Smooth muscle cell (in vitro differentiated cells): ENCODE results near the gene UBE2D2. TPM values are rescaled to one million over a fixed set of nuclear protein-coding genes. Genes with fewer than 3 reads are reported as not detected.
A peak's percentile ranks its signal among the peaks of the same experiment; 100 is the strongest.

Source experiments
- DNase-seq: peaks from one replicate; lab custom pipeline; 2025; ENCODE audit not compliant: unreplicated experiment; lab: John Stamatoyannopoulos, UW
- H2AFZ ChIP-seq: fragments of 200-600 bp; sonication (generic); 2 replicates; pipeline ENCODE4 v1.6.0; 2016; ENCODE audit warnings: antibody characterized with exemption, low read depth, mild to moderate bottlenecking
- H3F3A ChIP-seq: fragments of 200-600 bp; sonication (generic); 2 replicates; pipeline ENCODE4 v1.6.0; 2017; ENCODE audit warnings: antibody characterized with exemption, low read depth
- H3K27ac ChIP-seq: fragments of 200-600 bp; sonication (generic); 2 replicates; pipeline ENCODE4 v1.5.1; 2016; ENCODE audit warnings: low read depth, mild to moderate bottlenecking
- H3K27me3 ChIP-seq: fragments of 200-600 bp; sonication (generic); 2 replicates; pipeline ENCODE4 v1.6.1; 2016; ENCODE audit warnings: low read depth, mild to moderate bottlenecking
- H3K36me3 ChIP-seq: fragments of 200-600 bp; sonication (generic); 2 replicates; pipeline ENCODE4 v1.5.1; 2016; ENCODE audit warnings: low read depth
- H3K4me1 ChIP-seq: fragments of 200-600 bp; sonication (generic); 2 replicates; pipeline ENCODE4 v1.5.1; 2016; ENCODE audit warnings: low read depth
- H3K4me2 ChIP-seq: fragments of 200-600 bp; sonication (generic); 2 replicates; pipeline ENCODE4 v1.6.0; 2016; ENCODE audit warnings: mild to moderate bottlenecking
- H3K4me3 ChIP-seq: fragments of 200-600 bp; sonication (generic); 2 replicates; pipeline ENCODE4 v1.5.1; 2016; ENCODE audit warnings: mild to moderate bottlenecking
- H3K79me2 ChIP-seq: fragments of 200-600 bp; sonication (generic); 2 replicates; pipeline ENCODE4 v1.6.0; 2016; ENCODE audit warnings: low read depth, mild to moderate bottlenecking
- H3K9ac ChIP-seq: fragments of 200-600 bp; sonication (generic); 2 replicates; pipeline ENCODE4 v1.6.0; 2016; ENCODE audit warnings: low read depth
- H3K9me3 ChIP-seq: fragments of 200-600 bp; sonication (generic); replicated peaks from 2 replicates; pipeline ENCODE4 v1.5.1; 2016; ENCODE audit warnings: low read depth
- H4K20me1 ChIP-seq: fragments of 200-600 bp; sonication (generic); 2 replicates; pipeline ENCODE4 v1.6.0; 2016; ENCODE audit warnings: low read depth
- CTCF ChIP-seq: fragments of 200-600 bp; sonication (generic); IDR thresholded peaks from 2 replicates; pipeline ENCODE4 v1.5.1; 2017; ENCODE audit warnings: borderline replicate concordance, mild to moderate bottlenecking, antibody characterized with exemption; ENCODE audit not compliant: insufficient read depth, poor library complexity, severe bottlenecking
- WGBS: methylation state at CpG from one replicate; pipeline ENCODE4 v1.1.7; 2016; ENCODE audit warnings: low lambda C conversion rate; 5-methylcytosine and 5-hydroxymethylcytosine counted together
- polyA plus RNA-seq: library from polyadenylated mRNA; unstranded; fragments of >200 nt; fragmentation: Nextera tagmentation; extraction: Ambion mirVana; gene quantifications from 2 replicates; pipeline ENCODE4 v1.2.1, GENCODE V29; 2016
- total RNA-seq: library from RNA; depleted of rRNA; stranded (reverse); fragments of >200 nt; gene quantifications from 2 replicates; pipeline ENCODE4 v1.2.3, GENCODE V29; 2014

UBE2D2 gene
- total and polyA plus RNA-seq, 2 experiments from 2014 or later: 69.3 to 174 TPM

DNA sequence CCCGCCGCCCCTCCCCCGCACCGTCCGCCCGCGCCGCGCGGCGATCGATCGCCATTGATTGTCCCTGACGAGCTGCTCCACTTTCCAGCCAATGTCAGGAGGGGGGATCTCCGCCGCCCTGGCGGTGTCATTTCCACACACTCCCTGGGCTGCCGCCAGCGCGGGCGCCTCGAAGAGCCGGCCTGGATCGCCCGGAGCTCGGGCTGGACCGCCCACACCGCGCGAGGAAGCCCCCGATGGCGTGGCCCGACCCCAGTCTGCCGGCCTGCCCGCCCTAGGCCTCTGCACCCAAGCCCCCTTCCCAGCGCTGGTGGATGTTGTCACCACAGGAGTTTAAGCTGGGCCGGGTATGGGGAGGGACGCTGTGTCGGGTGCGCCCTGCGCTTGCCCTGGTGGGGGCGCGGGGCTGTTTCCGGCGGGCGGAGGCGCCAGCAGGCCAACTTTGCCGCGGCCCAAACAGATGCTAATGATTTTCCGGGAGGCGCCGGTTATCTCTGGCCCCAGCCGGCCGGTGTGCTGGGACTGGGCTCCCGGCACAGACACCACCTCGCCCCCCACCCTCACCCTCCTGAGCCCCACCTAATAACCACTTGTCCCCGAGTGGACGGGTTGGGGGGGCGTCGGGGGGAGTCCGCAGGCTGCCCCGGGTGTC, 76.4 kb downstream of the UBE2D2 start:
- no peaks in the 10 kb centered on the region for H4K20me1 ChIP-seq
- H3K27ac ChIP-seq: peak overlapping the region; percentile 98
- 1% methylated on average over 36 of the region's 62 CpGs for WGBS
- H3K36me3 ChIP-seq: no peaks in the 10 kb centered on the region
- TF ChIP-seq CTCF: peak; percentile 17
- peaks cover 4% of the 10 kb centered on the region for H3F3A ChIP-seq
- H3K4me1 ChIP-seq: peaks cover 23% of the 10 kb centered on the region
- H3K9me3 ChIP-seq: no peaks in the 10 kb centered on the region
- DNase-seq: peak; percentile 96
- H3K79me2 ChIP-seq: no peaks in the 10 kb centered on the region
- no peaks in the 10 kb centered on the region for H3K27me3 ChIP-seq
- peak overlapping the region; percentile 49 for H3K4me3 ChIP-seq
- peak overlapping the region; percentile 97 for H3K9ac ChIP-seq
- no peak overlapping the region for H2AFZ ChIP-seq
- peak overlapping the region; percentile 86 for H3K4me2 ChIP-seq

DNA sequence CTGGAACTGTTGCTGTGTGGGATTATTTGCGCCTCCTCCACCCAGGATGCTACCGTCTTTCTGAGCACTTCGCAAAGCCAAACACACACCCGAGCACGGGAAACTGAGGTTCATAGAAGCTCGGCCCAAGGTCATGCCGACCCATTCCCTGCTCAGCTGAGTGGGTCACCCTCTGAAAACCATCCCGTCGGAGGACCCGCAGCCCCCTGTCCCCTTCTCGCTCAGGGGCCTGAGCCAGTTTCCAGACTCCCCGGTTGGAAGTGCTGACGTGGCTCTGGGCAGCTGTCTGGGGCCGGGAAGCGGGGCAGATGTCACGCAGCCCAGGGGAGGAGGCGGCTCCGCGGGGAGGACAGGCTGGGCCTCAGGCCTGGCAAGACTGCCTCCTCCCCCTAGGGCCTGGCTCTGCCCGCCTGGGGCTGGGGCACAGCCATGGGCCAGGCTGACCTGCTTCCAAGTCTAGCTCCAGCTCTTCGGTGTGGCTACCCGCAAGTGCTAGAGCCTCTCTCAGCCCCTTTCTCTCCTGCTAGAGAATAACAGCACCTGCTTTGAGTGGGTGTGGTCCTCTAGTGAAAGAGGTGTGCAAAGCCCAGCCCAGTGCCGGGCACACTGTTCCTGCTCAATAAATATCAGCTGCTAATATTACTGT, 77.1 kb downstream of the UBE2D2 start:
- peak; percentile 80 for DNase-seq
- Histone ChIP-seq H3K4me3 (peak overlapping the region; percentile 49), H3K27me3 (no peaks in the 10 kb centered on the region), H3K4me2 (peak overlapping the region; percentile 86), H3F3A (peaks cover 4% of the 10 kb centered on the region), H3K9me3 (no peaks in the 10 kb centered on the region), H3K36me3 (no peaks in the 10 kb centered on the region), H3K79me2 (no peaks in the 10 kb centered on the region), H3K9ac (peak overlapping the region; percentile 97), H3K27ac (peak overlapping the region; percentile 98), H3K4me1 (peaks cover 30% of the 10 kb centered on the region), H4K20me1 (no peaks in the 10 kb centered on the region), H2AFZ (no peak overlapping the region)
- no peak for TF ChIP-seq CTCF
- WGBS: 10% methylated on average over 18 of the region's 23 CpGs

GRCh38 chr5:139638736-139639618, 77.8 kb downstream of the UBE2D2 start:
- Histone ChIP-seq H3K9ac (peak overlapping the region; percentile 97), H3K9me3 (no peaks in the 10 kb centered on the region), H3K36me3 (no peaks in the 10 kb centered on the region), H3F3A (peaks cover 9% of the 10 kb centered on the region), H3K4me1 (peaks cover 36% of the 10 kb centered on the region), H4K20me1 (no peaks in the 10 kb centered on the region), H3K4me2 (peak overlapping the region; percentile 86), H3K79me2 (no peaks in the 10 kb centered on the region), H2AFZ (no peak overlapping the region), H3K4me3 (no peak overlapping the region), H3K27me3 (no peaks in the 10 kb centered on the region), H3K27ac (peak overlapping the region; percentile 98)
- no peak for TF ChIP-seq CTCF
- DNase-seq: no peak
- WGBS: 65% methylated on average over 12 of the region's 12 CpGs
